Thyroid gland (tissue), 4 donors: ENCODE measurements around the gene TTC34. TPM values are rescaled to one million over a fixed set of nuclear protein-coding genes. Genes with fewer than 3 reads are reported as not detected.

Experiments
- DNase-seq, 2 donors: peaks; one replicate each; pipeline ENCODE4 v3.0.0-alpha.2; 2019
- H3K27ac ChIP-seq, 3 donors: fragments of 200-600 bp; sonication (generic); 1 replicate in 2 of 3; 2 replicates in 1 of 3; pipeline ENCODE4 v1.5.1; 2016 to 2019; ENCODE audit warnings: mild to moderate bottlenecking in 1 of 3, moderate library complexity in 1 of 3
- H3K27me3 ChIP-seq: fragments of 200-600 bp; sonication (generic); one replicate; pipeline ENCODE4 v1.5.1; 2019
- H3K36me3 ChIP-seq, 2 donors: fragments of 200-600 bp; sonication (generic); one replicate each; pipeline ENCODE4 v1.5.1; 2016 to 2019
- H3K4me1 ChIP-seq, 2 donors: fragments of 200-600 bp; sonication (generic); one replicate each; pipeline ENCODE4 v1.5.1; 2017 to 2019
- H3K4me3 ChIP-seq, 3 donors: fragments of 200-600 bp; sonication (generic); replicated peaks in 1 of 3; 1 replicate in 2 of 3; 2 replicates in 1 of 3; pipeline ENCODE4 v1.5.1; 2016; ENCODE audit warnings: mild to moderate bottlenecking in 1 of 3
- H3K9me3 ChIP-seq: fragments of 200-600 bp; sonication (generic); one replicate; pipeline ENCODE4 v1.5.1; 2017
- CTCF ChIP-seq, 6 experiments: fragments of 200-600 bp in 3 of 6; fragments of 450-650 bp in 3 of 6; sonication (generic) in 3 of 6; IDR thresholded peaks; one replicate each; pipeline ENCODE4 v1.5.1; 2016 to 2019; ENCODE audit warnings: antibody characterized with exemption in 6 of 6, mild to moderate bottlenecking in 2 of 6, inconsistent platforms in 1 of 6, moderate library complexity in 1 of 6
- POLR2A ChIP-seq, 2 donors: fragments of 450-650 bp; IDR thresholded peaks; one replicate each; pipeline ENCODE4 v1.6.1; 2017; ENCODE audit warnings: antibody characterized with exemption in 2 of 2, mild to moderate bottlenecking in 2 of 2, moderate library complexity in 1 of 2
- WGBS, 2 donors: methylation state at CpG; one replicate each; pipeline ENCODE4 v1.1.5; 2017; 5-methylcytosine and 5-hydroxymethylcytosine counted together
- intact Hi-C: fragments of 100-400 bp; cut with DNase I; formaldehyde crosslinking; loops from one replicate; pipeline ENCODE4 v1.15.1; 2023
- total RNA-seq, 4 donors: library from RNA; depleted of rRNA; stranded (reverse); fragments of >200 nt; gene quantifications; one replicate each; pipeline ENCODE4 v1.2.3, GENCODE V29; 2016

Gene TTC34
- total RNA-seq, 4 donors from 2014 or later, result 0.81 to 2.2 (median 1.9) TPM

- Histone ChIP-seq H3K9me3 (no peaks in the 10 kb centered on the region), H3K36me3 (no peaks in the 10 kb centered on the region), H3K27me3 (no peaks in the 10 kb centered on the region), H3K27ac (no peak overlapping the region), H3K4me1 (peaks cover 2 to 19% of the 10 kb centered on the region in 2 donors), H3K4me3 (no peak overlapping the region)
- peak in 1 of 2 donors; percentile 2 for DNase-seq
- intact Hi-C loops, result loop anchor here (5.0 kb wide), 1 partner anchor 45 kb away; no protein-coding TSS in a partner anchor
- WGBS, 2 donors, result 44 to 84% methylated on average over 8 to 10 of the region's 15 CpGs
- TF ChIP-seq CTCF (IDR thresholded peaks at IDR 0.05) (no peak), POLR2A (IDR thresholded peaks at IDR 0.05) (no peak)
Observed at GRCh38 chr1:2592672-2593071, 208.8 kb downstream of the TTC34 start.

GRCh38 chr1:2591581-2592261, 209.8 kb downstream of the TTC34 start:
- H3K9me3 ChIP-seq, result no peaks in the 10 kb centered on the region
- DNase-seq, result peak in 1 of 2 donors; percentile 1
- WGBS, 2 donors, result 82 to 92% methylated on average over 9 to 10 of the region's 12 CpGs
- no peaks in the 10 kb centered on the region for H3K27me3 ChIP-seq
- intact Hi-C loops, result loop anchor here (5.0 kb wide), 1 partner anchor 46 kb away; no protein-coding TSS in a partner anchor
- TF ChIP-seq CTCF (IDR thresholded peaks at IDR 0.05), result no peak
- no peak for TF ChIP-seq POLR2A (IDR thresholded peaks at IDR 0.05)
- H3K36me3 ChIP-seq, result no peaks in the 10 kb centered on the region
- H3K4me3 ChIP-seq, result no peak overlapping the region
- peaks cover 9 to 25% of the 10 kb centered on the region in 2 donors for H3K4me1 ChIP-seq
- no peak overlapping the region for H3K27ac ChIP-seq

- H3K4me1 ChIP-seq, result peaks cover 9 to 25% of the 10 kb centered on the region in 2 donors
- H3K36me3 ChIP-seq, result no peaks in the 10 kb centered on the region
- TF ChIP-seq POLR2A (IDR thresholded peaks at IDR 0.05), result no peak
- no peak for TF ChIP-seq CTCF (IDR thresholded peaks at IDR 0.05)
- H3K27ac ChIP-seq, result no peak overlapping the region
- WGBS, 2 donors, result 93 to 94% methylated on average over 5 of the region's 5 CpGs
- H3K4me3 ChIP-seq, result no peak overlapping the region
- intact Hi-C loops, result loop anchor here (5.0 kb wide), 1 partner anchor 46 kb away; no protein-coding TSS in a partner anchor
- no peaks in the 10 kb centered on the region for H3K27me3 ChIP-seq
- H3K9me3 ChIP-seq, result no peaks in the 10 kb centered on the region
- no peak for DNase-seq
Observed at GRCh38 chr1:2591233-2591580, 210.3 kb downstream of the TTC34 start.

- H3K27me3 ChIP-seq, result no peaks in the 10 kb centered on the region
- no peak for DNase-seq
- H3K9me3 ChIP-seq, result no peaks in the 10 kb centered on the region
- no peak for TF ChIP-seq CTCF (IDR thresholded peaks at IDR 0.05)
- no peak for TF ChIP-seq POLR2A (IDR thresholded peaks at IDR 0.05)
- no peaks in the 10 kb centered on the region for H3K36me3 ChIP-seq
- WGBS, 2 donors, result 97 to 98% methylated on average over 17 to 31 of the region's 31 CpGs
- intact Hi-C loops, result loop anchor here (5.0 kb wide), 1 partner anchor 47 kb away; no protein-coding TSS in a partner anchor
- peaks cover 12 to 28% of the 10 kb centered on the region in 2 donors for H3K4me1 ChIP-seq
- no peak overlapping the region for H3K27ac ChIP-seq
- no peak overlapping the region for H3K4me3 ChIP-seq
Observed at GRCh38 chr1:2590233-2591141, 211.0 kb downstream of the TTC34 start.
